Measurements from ENCODE around the gene AACS. TPM values are rescaled to one million over a fixed set of nuclear protein-coding genes. Genes with fewer than 3 reads are reported as not detected.

AACS gene
- total and polyA plus RNA-seq, 4 donors = 6.6 to 27.4 (median 12.1) TPM

DNA sequence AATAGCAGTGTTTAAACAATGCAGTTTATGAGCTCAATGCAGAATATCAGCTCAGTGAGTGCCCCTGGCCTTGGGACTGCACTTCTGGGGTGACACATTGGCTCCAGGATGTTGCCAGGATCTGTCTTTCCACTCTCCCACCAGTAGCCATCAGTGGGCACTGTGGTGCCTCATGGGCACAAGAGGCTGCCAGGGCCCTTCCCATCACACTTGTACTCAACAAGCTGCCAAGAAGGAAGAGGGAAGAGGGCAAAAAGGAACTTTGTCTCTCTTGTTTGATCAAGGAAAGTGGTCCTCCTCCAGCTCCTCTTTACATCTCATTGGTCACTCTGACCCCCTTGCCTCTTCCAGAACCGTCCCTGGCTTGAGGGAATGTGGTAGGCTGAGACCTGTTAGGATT lies 115.9 kb downstream of the AACS start:
- H3K4me1 ChIP-seq (ENCODE audit: control insufficient read depth in 1 of 2, insufficient read depth in 2 of 2, low read length in 2 of 2) = no peaks in the 10 kb centered on the region
- no peaks in the 10 kb centered on the region for H3K27me3 ChIP-seq (ENCODE audit: control insufficient read depth in 1 of 2, insufficient read depth in 2 of 2, low read length in 1 of 2)
- H3K27ac ChIP-seq (ENCODE audit: low read depth in 1 of 2, low read length in 2 of 2) = no peak overlapping the region
- no peaks in the 10 kb centered on the region for H3K36me3 ChIP-seq (ENCODE audit: control insufficient read depth in 1 of 2, insufficient read depth in 2 of 2, low read length in 1 of 2)
- 84 to 88% methylated on average over 1 of the region's 1 CpG for WGBS, 2 donors
- no peaks in the 10 kb centered on the region for H3K9me3 ChIP-seq (ENCODE audit: control insufficient read depth, low read length)
- intact Hi-C loops (cut with DNase I) = loop anchor here (5.0 to 10.0 kb wide), 6 partner anchors 151 to 1696 kb away; no protein-coding TSS in a partner anchor
- no peak overlapping the region for H3K4me3 ChIP-seq (ENCODE audit: low read length in 2 of 2)
- ATAC-seq (ENCODE audit: low FRiP score) (no peak), DNase-seq (no peak)

DNA sequence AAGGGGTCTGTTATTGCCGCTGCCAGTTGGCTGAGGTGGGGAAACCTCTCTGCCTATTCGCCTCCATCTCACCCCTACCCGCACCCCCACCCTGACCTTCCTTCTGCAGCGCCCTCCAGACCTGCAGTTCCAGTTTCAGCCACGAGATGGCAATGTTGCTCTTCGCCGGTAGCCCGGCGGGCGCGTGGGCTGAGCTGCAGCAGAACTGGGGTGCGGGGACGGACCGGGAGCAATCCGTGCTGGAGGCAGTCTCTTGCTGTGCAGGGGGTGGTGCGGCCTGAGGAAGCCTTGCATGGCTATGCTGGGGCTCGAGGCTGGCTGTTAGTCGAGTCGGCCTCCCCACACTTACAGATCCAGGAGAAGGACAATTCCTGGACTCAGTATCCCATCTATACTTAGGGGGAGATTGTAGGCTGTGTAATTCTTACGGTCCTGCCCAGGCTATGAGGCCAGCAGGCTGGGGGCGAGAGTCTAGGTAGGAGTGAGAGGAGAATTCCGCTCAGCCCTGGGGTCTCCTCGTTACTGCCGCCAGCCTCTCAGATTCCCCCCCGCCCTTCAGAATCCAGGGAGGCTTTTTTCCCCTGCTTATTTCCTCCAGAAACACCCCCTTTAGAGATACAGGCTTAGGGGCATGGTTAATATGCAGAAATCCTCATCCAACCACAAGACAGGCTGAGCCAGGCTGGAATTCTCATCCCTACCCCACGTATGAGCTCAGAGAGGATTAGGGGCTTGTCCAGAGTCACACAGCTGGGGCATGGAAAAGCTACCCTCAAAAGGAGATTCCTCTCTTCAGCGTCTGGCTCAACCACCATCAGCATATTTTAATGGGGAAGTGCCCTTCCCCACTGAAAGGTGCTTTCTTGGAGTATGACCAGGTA lies 118.2 kb downstream of the AACS start:
- DNase-seq = peak; percentile 78 to 93
- intact Hi-C loops (cut with DNase I) = loop anchor here (5.0 to 10.0 kb wide), 6 partner anchors 149 to 1694 kb away; no protein-coding TSS in a partner anchor
- H3K4me1 ChIP-seq (ENCODE audit: control insufficient read depth in 1 of 2, insufficient read depth in 2 of 2, low read length in 2 of 2) = no peaks in the 10 kb centered on the region
- H3K9me3 ChIP-seq (ENCODE audit: control insufficient read depth, low read length) = no peaks in the 10 kb centered on the region
- ATAC-seq (ENCODE audit: low FRiP score) = peak; percentile 87
- H3K27ac ChIP-seq (ENCODE audit: low read depth in 1 of 2, low read length in 2 of 2) = no peak overlapping the region
- H3K36me3 ChIP-seq (ENCODE audit: control insufficient read depth in 1 of 2, insufficient read depth in 2 of 2, low read length in 1 of 2) = no peaks in the 10 kb centered on the region
- no peak overlapping the region for H3K4me3 ChIP-seq (ENCODE audit: low read length in 2 of 2)
- WGBS, 2 donors = 5 to 6% methylated on average over 27 of the region's 27 CpGs
- H3K27me3 ChIP-seq (ENCODE audit: control insufficient read depth in 1 of 2, insufficient read depth in 2 of 2, low read length in 1 of 2) = no peaks in the 10 kb centered on the region

DNA sequence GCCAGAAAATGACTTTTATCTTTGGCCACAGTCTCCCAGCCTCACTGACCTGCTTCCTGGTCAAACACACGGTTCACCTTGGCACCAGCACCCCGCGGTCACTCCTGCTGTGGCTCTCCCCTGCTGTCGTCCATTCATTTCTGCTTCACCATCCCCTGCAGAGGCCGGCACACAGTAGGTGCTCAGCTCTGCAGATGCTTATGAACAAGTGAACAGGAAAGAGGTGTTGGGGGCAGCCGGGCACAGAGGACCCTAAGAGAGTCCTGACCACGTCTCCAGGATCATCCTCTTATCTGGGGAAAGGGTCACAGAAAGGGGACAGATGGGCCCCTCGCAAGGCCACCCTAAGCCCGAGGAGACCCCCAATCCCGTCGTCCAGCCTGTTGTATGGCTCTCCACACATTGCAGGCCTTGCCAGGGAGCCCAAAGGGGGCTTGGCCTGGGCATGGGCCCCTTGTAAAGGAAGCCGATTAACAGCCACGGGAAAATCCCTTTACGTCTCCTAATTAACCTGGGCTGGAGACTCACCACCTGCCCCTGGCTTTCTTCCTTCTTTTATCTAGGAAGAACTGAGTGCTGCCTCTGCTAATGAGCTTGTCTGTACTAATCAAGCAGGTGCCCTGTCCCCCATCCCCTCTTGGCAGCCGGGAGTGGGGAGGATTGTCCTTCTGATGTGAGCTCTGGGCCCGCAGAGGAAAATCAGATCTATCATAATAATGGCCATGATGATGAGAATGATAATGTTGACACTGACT lies 119.2 kb downstream of the AACS start:
- Histone ChIP-seq H3K4me3 (ENCODE audit: low read length in 2 of 2) (no peak overlapping the region), H3K4me1 (ENCODE audit: control insufficient read depth in 1 of 2, insufficient read depth in 2 of 2, low read length in 2 of 2) (no peaks in the 10 kb centered on the region), H3K9me3 (ENCODE audit: control insufficient read depth, low read length) (no peaks in the 10 kb centered on the region), H3K27me3 (ENCODE audit: control insufficient read depth in 1 of 2, insufficient read depth in 2 of 2, low read length in 1 of 2) (no peaks in the 10 kb centered on the region), H3K36me3 (ENCODE audit: control insufficient read depth in 1 of 2, insufficient read depth in 2 of 2, low read length in 1 of 2) (no peaks in the 10 kb centered on the region), H3K27ac (ENCODE audit: low read depth in 1 of 2, low read length in 2 of 2) (no peak overlapping the region)
- 55 to 65% methylated on average over 16 of the region's 16 CpGs for WGBS, 2 donors
- intact Hi-C loops (cut with DNase I) = loop anchor here (5.0 to 10.0 kb wide), 6 partner anchors 148 to 1693 kb away; no protein-coding TSS in a partner anchor
- DNase-seq = no peak
- ATAC-seq (ENCODE audit: low FRiP score) = no peak

DNA sequence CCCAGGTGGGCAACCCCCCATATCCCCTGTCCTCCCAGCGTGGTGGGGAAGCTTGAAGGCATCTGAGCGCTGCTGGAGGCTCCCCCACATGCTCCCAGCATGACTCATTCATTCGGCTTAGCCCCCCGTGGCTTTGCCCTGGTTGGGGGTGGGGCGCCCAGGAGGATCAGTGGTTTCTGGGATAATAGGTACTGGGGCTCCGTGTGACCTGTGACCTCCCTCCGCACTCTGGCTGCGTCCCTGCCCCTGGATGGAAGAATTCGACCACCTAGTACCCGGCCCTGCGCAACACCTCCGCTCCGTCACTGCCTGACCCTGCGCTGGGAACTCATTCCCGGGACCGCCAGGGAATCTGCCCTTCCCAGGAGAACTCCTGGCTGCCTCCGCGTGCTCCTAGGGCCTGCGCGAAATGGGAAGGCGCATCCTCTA lies 120.1 kb downstream of the AACS start:
- Histone ChIP-seq H3K27me3 (ENCODE audit: control insufficient read depth in 1 of 2, insufficient read depth in 2 of 2, low read length in 1 of 2) (no peaks in the 10 kb centered on the region), H3K4me3 (ENCODE audit: low read length in 2 of 2) (no peak overlapping the region), H3K36me3 (ENCODE audit: control insufficient read depth in 1 of 2, insufficient read depth in 2 of 2, low read length in 1 of 2) (no peaks in the 10 kb centered on the region), H3K27ac (ENCODE audit: low read depth in 1 of 2, low read length in 2 of 2) (no peak overlapping the region), H3K4me1 (ENCODE audit: control insufficient read depth in 1 of 2, insufficient read depth in 2 of 2, low read length in 2 of 2) (no peaks in the 10 kb centered on the region), H3K9me3 (ENCODE audit: control insufficient read depth, low read length) (no peaks in the 10 kb centered on the region)
- ATAC-seq (ENCODE audit: low FRiP score) (no peak), DNase-seq (no peak)
- intact Hi-C loops (cut with DNase I) = loop anchor here in 1 of 2 donors (10.0 kb wide), 1 partner anchor 1559 kb away; no protein-coding TSS in a partner anchor
- WGBS, 2 donors = 18 to 29% methylated on average over 21 of the region's 21 CpGs

DNA sequence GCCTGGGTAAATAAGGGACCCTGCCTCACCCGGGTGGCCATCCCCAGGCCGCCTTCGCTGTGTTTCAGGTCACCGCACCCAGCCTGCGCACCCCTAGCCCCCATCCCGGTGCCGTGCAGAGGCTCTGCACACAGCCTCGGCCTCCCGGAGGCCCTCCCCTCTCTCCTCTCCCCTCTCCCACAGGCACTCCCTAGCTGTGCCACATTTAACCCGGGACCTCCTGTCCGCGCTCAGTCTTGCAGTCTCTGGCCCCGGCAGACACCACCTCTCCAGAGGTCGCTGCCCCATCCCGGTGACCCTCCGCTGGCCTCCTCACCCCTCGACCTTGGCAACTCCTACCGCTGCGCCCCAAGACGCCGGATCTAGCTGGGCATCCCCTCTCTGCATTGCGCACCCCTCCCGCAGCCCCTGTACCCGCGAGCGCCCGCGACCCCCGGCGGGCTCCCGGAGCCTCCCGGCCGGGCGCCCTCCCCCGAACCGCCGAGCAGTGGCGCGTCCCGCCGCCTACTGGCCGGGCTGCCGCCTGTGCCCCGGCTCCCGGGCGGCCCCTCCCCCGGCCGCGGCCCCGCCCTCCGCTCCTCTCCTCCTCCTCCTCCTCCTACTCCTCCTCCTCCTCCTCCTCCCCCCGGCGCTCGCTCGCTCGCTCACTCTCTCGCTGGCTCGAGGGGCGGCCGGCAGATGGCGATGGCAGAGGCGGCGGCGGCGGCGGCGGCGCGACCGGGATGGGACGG lies 120.7 kb downstream of the AACS start, which contains the start of gene TMEM132B:
Gene TMEM132B (plus strand): TSS at position 647 of the 731 bp plus-strand sequence.
- DNase-seq = peak; percentile 82 to 91
- H3K27ac ChIP-seq (ENCODE audit: low read depth in 1 of 2, low read length in 2 of 2) = no peak within 1 kb of the TSS
- intact Hi-C loops (cut with DNase I) = loop anchor here in 1 of 2 donors (10.0 kb wide), 1 partner anchor 1559 kb away; no protein-coding TSS in a partner anchor

DNA sequence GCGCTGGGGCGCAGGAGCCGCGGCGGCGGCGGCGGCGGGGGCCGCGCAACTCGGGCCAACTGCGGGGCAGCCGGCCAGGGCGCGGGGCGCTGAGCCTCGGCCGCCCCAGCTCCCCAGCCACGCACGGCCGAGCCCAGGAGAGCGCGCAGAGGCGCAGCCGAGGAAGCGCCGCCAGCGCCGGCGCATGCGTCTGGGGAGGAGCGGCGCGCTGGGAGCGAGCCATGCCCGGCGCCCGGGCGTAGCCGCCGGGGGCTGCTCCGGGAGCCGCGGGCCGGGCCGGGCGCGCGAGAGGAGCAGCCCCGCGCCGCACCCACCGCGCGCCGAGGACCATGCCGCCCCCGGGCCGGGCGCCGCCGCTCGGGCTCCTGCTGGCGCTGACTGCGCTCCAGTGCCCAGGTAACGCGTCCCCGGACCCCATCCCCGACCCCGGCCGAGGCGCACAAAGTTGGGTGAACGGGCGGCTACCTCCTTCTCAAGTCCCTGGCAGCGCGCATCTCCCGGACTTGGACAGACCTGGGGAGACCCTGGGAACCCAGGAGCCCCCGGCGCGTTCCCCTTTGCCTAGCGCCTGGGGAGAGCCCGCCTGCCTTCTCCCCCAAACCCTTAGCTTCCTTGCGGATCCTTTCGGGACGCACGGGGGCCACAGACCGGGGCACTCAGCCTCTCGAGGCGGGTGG lies 121.4 kb downstream of the AACS start:
- H3K9me3 ChIP-seq (ENCODE audit: control insufficient read depth, low read length) = no peaks in the 10 kb centered on the region
- H3K27ac ChIP-seq (ENCODE audit: low read depth in 1 of 2, low read length in 2 of 2) = no peak overlapping the region
- WGBS, 2 donors = 1% methylated on average over 61 to 90 of the region's 90 CpGs
- no peak for ATAC-seq (ENCODE audit: low FRiP score)
- H3K4me1 ChIP-seq (ENCODE audit: control insufficient read depth in 1 of 2, insufficient read depth in 2 of 2, low read length in 2 of 2) = no peaks in the 10 kb centered on the region
- DNase-seq = peak in 1 of 2 donors; percentile 77
- peak overlapping the region; percentile 53 to 66 for H3K4me3 ChIP-seq (ENCODE audit: low read length in 2 of 2)
- intact Hi-C loops (cut with DNase I) = loop anchor here in 1 of 2 donors (10.0 kb wide), 1 partner anchor 1558 kb away; no protein-coding TSS in a partner anchor
- no peaks in the 10 kb centered on the region for H3K36me3 ChIP-seq (ENCODE audit: control insufficient read depth in 1 of 2, insufficient read depth in 2 of 2, low read length in 1 of 2)
- H3K27me3 ChIP-seq (ENCODE audit: control insufficient read depth in 1 of 2, insufficient read depth in 2 of 2, low read length in 1 of 2) = no peaks in the 10 kb centered on the region

More for the DNA sequence above, 120.7 kb downstream of the AACS start, which contains the start of gene TMEM132B:
- Histone ChIP-seq H3K4me3 (ENCODE audit: low read length in 2 of 2) (peak within 1 kb of the TSS; percentile 53 to 66), H3K36me3 (ENCODE audit: control insufficient read depth in 1 of 2, insufficient read depth in 2 of 2, low read length in 1 of 2) (no peaks in the 10 kb centered on the region), H3K27me3 (ENCODE audit: control insufficient read depth in 1 of 2, insufficient read depth in 2 of 2, low read length in 1 of 2) (no peaks in the 10 kb centered on the region), H3K4me1 (ENCODE audit: control insufficient read depth in 1 of 2, insufficient read depth in 2 of 2, low read length in 2 of 2) (no peaks in the 10 kb centered on the region), H3K9me3 (ENCODE audit: control insufficient read depth, low read length) (no peaks in the 10 kb centered on the region)
- peak; percentile 72 for ATAC-seq (ENCODE audit: low FRiP score)
- WGBS, 2 donors = 1 to 2% methylated on average over 37 to 71 of the region's 71 CpGs

DNA sequence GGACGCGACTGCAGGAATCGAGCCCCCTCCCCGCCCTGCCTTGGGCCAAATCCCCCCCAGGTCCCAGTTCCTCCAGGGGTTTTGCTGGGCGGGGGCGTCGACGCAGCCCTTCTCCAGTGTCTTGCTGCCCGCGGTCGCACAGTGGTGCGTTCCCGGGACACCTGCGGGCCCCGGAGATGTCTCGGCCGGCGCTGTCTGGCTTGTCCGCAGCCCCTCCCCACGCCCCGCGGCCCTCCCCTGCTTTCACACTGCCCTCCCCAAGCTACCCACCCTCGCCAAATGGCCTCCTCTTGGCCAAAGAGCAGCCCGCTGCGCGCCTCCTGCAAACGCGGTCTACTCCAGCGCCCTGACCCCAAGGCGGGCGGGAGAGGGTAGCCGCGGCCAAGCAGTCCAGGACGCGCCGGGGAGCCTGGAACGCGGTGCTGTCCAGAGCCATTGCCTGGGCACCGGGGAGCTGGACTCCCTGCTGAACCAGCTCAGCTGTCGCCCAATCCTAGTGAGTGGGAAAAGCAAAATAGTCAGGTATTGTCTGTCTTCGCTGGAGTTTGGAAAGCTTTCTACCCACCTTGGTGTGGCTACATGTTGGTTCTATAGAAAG lies 122.0 kb downstream of the AACS start:
- DNase-seq (no peak), ATAC-seq (ENCODE audit: low FRiP score) (no peak)
- WGBS, 2 donors = 0 to 2% methylated on average over 41 of the region's 41 CpGs
- Histone ChIP-seq H3K36me3 (ENCODE audit: control insufficient read depth in 1 of 2, insufficient read depth in 2 of 2, low read length in 1 of 2) (no peaks in the 10 kb centered on the region), H3K4me1 (ENCODE audit: control insufficient read depth in 1 of 2, insufficient read depth in 2 of 2, low read length in 2 of 2) (no peaks in the 10 kb centered on the region), H3K4me3 (ENCODE audit: low read length in 2 of 2) (peak overlapping the region; percentile 53 to 66), H3K27ac (ENCODE audit: low read depth in 1 of 2, low read length in 2 of 2) (no peak overlapping the region), H3K9me3 (ENCODE audit: control insufficient read depth, low read length) (no peaks in the 10 kb centered on the region), H3K27me3 (ENCODE audit: control insufficient read depth in 1 of 2, insufficient read depth in 2 of 2, low read length in 1 of 2) (no peaks in the 10 kb centered on the region)
- intact Hi-C loops (cut with DNase I) = loop anchor here in 1 of 2 donors (10.0 kb wide), 1 partner anchor 1558 kb away; no protein-coding TSS in a partner anchor
